ENCODE measurements around the gene FOS. TPM values are rescaled to one million over a fixed set of nuclear protein-coding genes. Genes with fewer than 3 reads are reported as not detected.

Gene FOS
- total and polyA plus RNA-seq, 2 of the 4 experiments (the other 2 are of a cell fraction), result 53.6 to 171 TPM

GRCh38 chr14:75238756-75239455, 39.7 kb upstream of the FOS start:
- Histone ChIP-seq H2BK20ac (ENCODE audit: low read depth, low read length) (no peak overlapping the region), H3K4me2 (ENCODE audit: low read depth, low read length) (no peak overlapping the region), H3K23ac (ENCODE audit: low read depth, low read length) (no peak overlapping the region), H3K18ac (ENCODE audit: low read depth, low read length) (no peak overlapping the region), H2BK120ac (ENCODE audit: low read depth, low read length) (no peak overlapping the region), H2AK5ac (ENCODE audit: low read depth, low read length) (peak overlapping the region; percentile 31; the same call in 1 of the 2 replicates), H3K4me3 (ENCODE audit: insufficient read depth, low read depth, low read length) (no peak overlapping the region), H2BK15ac (ENCODE audit: low read depth, low read length) (no peak overlapping the region), H2AFZ (replicated peaks; ENCODE audit: low read length, poor library complexity) (no peak overlapping the region), H2BK5ac (ENCODE audit: low read depth, low read length, poor library complexity, severe bottlenecking) (no peak overlapping the region), H4K8ac (ENCODE audit: low read depth in 2 of 2, low read length in 2 of 2) (no peak overlapping the region), H3K36me3 (ENCODE audit: control insufficient read depth, insufficient read depth, low read length) (no peaks in the 10 kb centered on the region), H3K14ac (replicated peaks; ENCODE audit: low read depth, low read length) (no peak overlapping the region), H3K79me1 (ENCODE audit: low read depth in 1 of 2, low read length in 2 of 2) (no peaks in the 10 kb centered on the region), H3K9ac (ENCODE audit: low read depth, low read length) (no peak overlapping the region), H3K27ac (ENCODE audit: insufficient read depth, low read length) (no peak overlapping the region), H3K9me1 (ENCODE audit: insufficient read depth, low read length) (peaks cover 7% of the 10 kb centered on the region), H3K4ac (ENCODE audit: low read depth, low read length) (no peak overlapping the region), H2AK9ac (replicated peaks; ENCODE audit: low read depth, low read length, poor library complexity) (no peak overlapping the region), H4K91ac (ENCODE audit: insufficient read depth, low read depth, low read length) (no peak overlapping the region), H3K9me3 (ENCODE audit: control insufficient read depth, insufficient read depth, low read length) (no peaks in the 10 kb centered on the region), H3K56ac (ENCODE audit: extremely low read depth, insufficient read depth, low read length) (no peak overlapping the region), H4K5ac (ENCODE audit: low read depth, low read length) (no peak overlapping the region), H3K4me1 (ENCODE audit: control insufficient read depth, insufficient read depth, low read length) (peaks cover 7% of the 10 kb centered on the region), H4K20me1 (ENCODE audit: insufficient read depth, low read length) (no peaks in the 10 kb centered on the region), H3K27me3 (ENCODE audit: control insufficient read depth, insufficient read depth, low read length) (no peaks in the 10 kb centered on the region)
- POLR2A ChIA-PET (ENCODE audit: unreplicated experiment), result no interaction called here
- no peak for ATAC-seq (ENCODE audit: low read depth)
- in situ Hi-C loops (cut with MboI; ENCODE audit: low sequenced_read_pairs) (no loop called here), dilution Hi-C loops (cut with HindIII; ENCODE audit: low sequenced_read_pairs, unreplicated experiment) (no loop called here), intact Hi-C loops (cut with micrococcal nuclease) (no loop called here)
- BruUV-seq (replicated peaks), result no TSS peak
- DNase-seq, result no peak
- WGBS, 2 experiments (ENCODE audit: extremely low coverage in 2 of 2, insufficient read length in 1 of 2), result 0% methylated on average over 1 of the region's 11 CpGs; no CpG with 5 or more reads in 1 of the 2 experiments
- no peak for TF ChIP-seq NFE2L2 (IDR thresholded peaks at IDR 0.05; ENCODE audit: low read depth, low read length)
- TF ChIP-seq CHD1 (IDR thresholded peaks at IDR 0.05; ENCODE audit: low read depth, low read length), result no peak
- no peak for TF ChIP-seq USF2 (IDR thresholded peaks at IDR 0.05; ENCODE audit: low read depth, low read length)
- TF ChIP-seq SMC3 (IDR thresholded peaks at IDR 0.05; ENCODE audit: low read depth, low read length), result no peak
- TF ChIP-seq CTCF (conservative IDR thresholded peaks at IDR 0.05; ENCODE audit: low read depth, low read length), result no peak
- no peak for TF ChIP-seq MXI1 (IDR thresholded peaks at IDR 0.05; ENCODE audit: borderline replicate concordance, low read depth, low read length)
- TF ChIP-seq MAZ (IDR thresholded peaks at IDR 0.05; ENCODE audit: borderline replicate concordance, low read depth, low read length), result no peak
- TF ChIP-seq MAFK (IDR thresholded peaks at IDR 0.05; ENCODE audit: low read depth, low read length), result no peak
- CTCF ChIA-PET, result interaction anchor here (0.5 kb wide), 1 partner anchor 57 kb away, joined by 3 read pairs; no protein-coding TSS in a partner anchor

Measured in IMR-90 (cell line).